ENCODE data around the gene GABRP. TPM values are rescaled to one million over a fixed set of nuclear protein-coding genes. Genes with fewer than 3 reads are reported as not detected.

The GABRP gene
- total and polyA plus RNA-seq, 9 donors = 0.13 to 3.9 (median 0.24) TPM; not detected in 2

DNA sequence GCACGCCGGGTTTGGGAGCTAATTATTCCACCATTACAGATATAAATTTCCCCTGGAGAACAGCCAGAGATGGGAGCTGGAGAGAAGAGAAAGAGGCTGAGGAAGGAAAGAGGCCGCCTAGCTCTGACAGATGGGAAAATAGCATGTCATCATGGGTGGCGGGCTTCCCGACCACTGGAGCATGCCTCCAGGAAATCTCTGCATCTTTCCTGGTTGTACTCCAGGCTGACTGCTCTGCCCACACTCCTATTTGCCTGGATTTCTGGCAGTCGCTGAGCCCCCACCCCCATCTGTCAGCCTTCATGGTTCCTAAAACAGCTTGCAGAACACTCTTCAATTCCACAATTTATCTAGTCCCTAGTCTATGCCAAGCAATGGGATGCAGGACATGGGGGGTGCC lies 14.3 kb upstream of the GABRP start:
- intact Hi-C loops (cut with DNase I) = no loop called here
- no peak for DNase-seq
- H3K4me3 ChIP-seq = no peak overlapping the region
- no peaks in the 10 kb centered on the region for H3K4me1 ChIP-seq (ENCODE audit: insufficient read depth)
- H3K36me3 ChIP-seq = no peaks in the 10 kb centered on the region
- no peaks in the 10 kb centered on the region for H3K27me3 ChIP-seq
- H3K9me3 ChIP-seq = no peaks in the 10 kb centered on the region
- no peak overlapping the region for H3K27ac ChIP-seq
- TF ChIP-seq, protein P1, sequence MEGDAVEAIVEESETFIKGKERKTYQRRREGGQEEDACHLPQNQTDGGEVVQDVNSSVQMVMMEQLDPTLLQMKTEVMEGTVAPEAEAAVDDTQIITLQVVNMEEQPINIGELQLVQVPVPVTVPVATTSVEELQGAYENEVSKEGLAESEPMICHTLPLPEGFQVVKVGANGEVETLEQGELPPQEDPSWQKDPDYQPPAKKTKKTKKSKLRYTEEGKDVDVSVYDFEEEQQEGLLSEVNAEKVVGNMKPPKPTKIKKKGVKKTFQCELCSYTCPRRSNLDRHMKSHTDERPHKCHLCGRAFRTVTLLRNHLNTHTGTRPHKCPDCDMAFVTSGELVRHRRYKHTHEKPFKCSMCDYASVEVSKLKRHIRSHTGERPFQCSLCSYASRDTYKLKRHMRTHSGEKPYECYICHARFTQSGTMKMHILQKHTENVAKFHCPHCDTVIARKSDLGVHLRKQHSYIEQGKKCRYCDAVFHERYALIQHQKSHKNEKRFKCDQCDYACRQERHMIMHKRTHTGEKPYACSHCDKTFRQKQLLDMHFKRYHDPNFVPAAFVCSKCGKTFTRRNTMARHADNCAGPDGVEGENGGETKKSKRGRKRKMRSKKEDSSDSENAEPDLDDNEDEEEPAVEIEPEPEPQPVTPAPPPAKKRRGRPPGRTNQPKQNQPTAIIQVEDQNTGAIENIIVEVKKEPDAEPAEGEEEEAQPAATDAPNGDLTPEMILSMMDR (IDR thresholded peaks at IDR 0.05) = no peak
- TF ChIP-seq EP300 (IDR thresholded peaks at IDR 0.05) = no peak
- no peak for TF ChIP-seq POLR2A (IDR thresholded peaks at IDR 0.05)
- 7 to 11% (median 9%) methylated on average over 6 of the region's 6 CpGs for WGBS, 3 donors

DNA sequence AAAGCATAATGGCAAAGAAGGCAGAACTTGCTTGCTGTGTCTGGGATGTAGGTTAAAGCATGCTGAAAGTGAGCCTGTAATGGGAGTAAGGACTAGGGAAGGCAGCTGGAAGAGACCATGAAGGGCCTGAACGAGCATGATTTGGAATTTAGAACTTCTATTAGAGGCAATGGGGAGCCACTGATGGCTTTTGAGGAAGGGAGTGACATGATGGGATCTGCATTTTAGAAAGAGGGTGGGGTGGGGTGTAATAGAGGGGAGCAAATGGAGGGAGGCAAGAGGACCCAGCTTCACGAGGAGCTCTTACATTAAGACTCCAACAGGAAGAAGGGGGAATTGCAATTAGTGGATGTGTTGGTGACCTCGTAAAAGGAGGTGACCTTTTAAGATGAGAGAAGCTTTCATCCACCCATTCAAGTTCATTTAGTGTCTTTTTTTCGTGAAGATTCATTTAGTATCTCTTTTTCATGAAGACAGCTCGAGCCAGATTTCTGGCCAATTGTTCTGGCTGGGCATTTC lies 13.6 kb upstream of the GABRP start:
- intact Hi-C loops (cut with DNase I) = no loop called here
- H3K27me3 ChIP-seq = no peaks in the 10 kb centered on the region
- no peak overlapping the region for H3K4me3 ChIP-seq
- WGBS, 3 donors = 53 to 72% (median 57%) methylated on average over 5 of the region's 5 CpGs
- H3K36me3 ChIP-seq = no peaks in the 10 kb centered on the region
- DNase-seq = no peak
- TF ChIP-seq EP300 (IDR thresholded peaks at IDR 0.05) = no peak
- TF ChIP-seq, protein P1 (IDR thresholded peaks at IDR 0.05) = no peak
- H3K27ac ChIP-seq = no peak overlapping the region
- no peaks in the 10 kb centered on the region for H3K9me3 ChIP-seq
- H3K4me1 ChIP-seq (ENCODE audit: insufficient read depth) = no peaks in the 10 kb centered on the region

DNA sequence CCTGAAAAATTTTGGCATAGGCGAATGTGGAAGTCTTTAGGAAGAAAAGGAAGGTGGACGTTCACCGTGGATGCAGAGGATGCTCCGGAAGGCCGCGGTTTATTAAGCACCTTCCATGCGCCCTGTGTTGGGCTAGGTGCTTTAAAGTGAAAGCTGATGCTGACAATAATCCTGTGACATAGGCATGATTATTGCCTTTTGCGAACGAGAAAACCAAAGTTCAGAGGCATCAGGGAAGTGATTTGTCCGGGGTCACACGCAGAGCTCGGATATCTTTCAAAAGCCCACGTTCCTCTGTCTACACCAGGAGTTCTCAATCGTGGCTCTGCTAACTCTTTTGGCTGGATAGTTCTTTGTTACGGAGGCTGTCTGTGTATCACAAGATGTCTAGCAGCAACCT lies 12.0 kb upstream of the GABRP start:
- Histone ChIP-seq H3K9me3 (no peaks in the 10 kb centered on the region), H3K4me1 (ENCODE audit: insufficient read depth) (no peaks in the 10 kb centered on the region), H3K36me3 (no peaks in the 10 kb centered on the region), H3K27ac (no peak overlapping the region), H3K4me3 (no peak overlapping the region), H3K27me3 (no peaks in the 10 kb centered on the region)
- no peak for DNase-seq
- intact Hi-C loops (cut with DNase I) = no loop called here
- TF ChIP-seq POLR2A (IDR thresholded peaks at IDR 0.05) (no peak), EP300 (IDR thresholded peaks at IDR 0.05) (no peak)
- TF ChIP-seq, protein P1 (IDR thresholded peaks at IDR 0.05) = no peak
- 80 to 87% (median 80%) methylated on average over 15 of the region's 15 CpGs for WGBS, 3 donors

DNA sequence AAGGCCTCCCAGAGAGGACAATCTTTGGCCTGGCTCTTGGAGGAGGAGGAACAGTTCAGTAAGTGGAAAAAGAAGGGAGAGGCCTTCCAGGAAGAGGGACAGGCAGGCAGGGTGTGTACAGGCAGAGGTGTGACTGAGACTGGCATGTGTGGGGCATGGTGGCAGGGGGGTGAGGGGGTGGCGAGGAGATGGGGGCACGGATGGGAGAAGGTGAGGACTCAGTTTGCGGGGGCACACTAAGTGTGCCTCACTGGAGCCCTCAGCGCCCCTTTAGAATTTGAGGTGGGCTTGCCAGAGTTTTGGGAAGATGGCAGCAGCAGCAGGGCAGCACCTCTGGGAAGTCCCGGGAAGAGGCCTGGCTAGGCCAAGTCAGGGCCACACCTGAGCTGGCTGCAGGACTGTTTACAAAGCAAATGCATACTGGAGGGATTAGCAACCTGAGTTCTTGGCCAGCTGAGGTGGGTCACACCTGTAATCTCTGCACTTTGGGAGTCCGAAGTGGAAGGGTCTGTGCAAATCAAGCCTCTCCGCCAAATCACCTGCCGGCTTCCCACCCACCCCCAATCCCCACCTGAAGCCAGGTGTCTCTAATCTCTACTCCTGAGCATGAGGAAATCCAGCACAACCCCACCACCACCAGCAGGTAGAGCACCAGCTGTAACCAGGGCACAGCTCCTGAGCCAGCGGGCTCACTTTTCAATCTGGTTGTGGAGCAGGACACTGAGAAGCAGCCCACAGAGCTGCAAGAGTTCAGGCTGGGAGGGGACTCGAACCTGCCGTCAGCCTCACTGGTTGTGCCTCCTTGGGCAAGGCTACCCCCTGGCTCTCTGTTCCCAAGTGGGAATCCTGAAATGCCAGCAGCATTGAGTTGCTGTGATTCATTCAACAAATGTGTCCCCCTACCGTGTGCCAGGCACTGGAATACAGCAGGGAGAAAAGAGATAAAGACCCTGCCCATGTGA lies 10.2 kb upstream of the GABRP start:
- H3K27me3 ChIP-seq = no peaks in the 10 kb centered on the region
- no peak for TF ChIP-seq POLR2A (IDR thresholded peaks at IDR 0.05)
- TF ChIP-seq, protein P1 (IDR thresholded peaks at IDR 0.05) = no peak
- no peak for TF ChIP-seq EP300 (IDR thresholded peaks at IDR 0.05)
- no peak overlapping the region for H3K4me3 ChIP-seq
- no peak overlapping the region for H3K27ac ChIP-seq
- no peaks in the 10 kb centered on the region for H3K36me3 ChIP-seq
- intact Hi-C loops (cut with DNase I) = no loop called here
- H3K9me3 ChIP-seq = no peaks in the 10 kb centered on the region
- 81 to 84% (median 83%) methylated on average over 12 of the region's 12 CpGs for WGBS, 3 donors
- H3K4me1 ChIP-seq (ENCODE audit: insufficient read depth) = no peaks in the 10 kb centered on the region
- DNase-seq = no peak
